H1 (cell line): ENCODE results near the gene AOPEP. TPM values are rescaled to one million over a fixed set of nuclear protein-coding genes. Genes with fewer than 3 reads are reported as not detected.

Experiments used
- CHD1 ChIP-seq: IDR thresholded peaks from 2 replicates; pipeline ENCODE4 v1.6.1; 2012; ENCODE audit warnings: low read depth, low read length, improper control_type of control experiment
- E2F6 ChIP-seq: IDR thresholded peaks from 2 replicates; pipeline ENCODE4 v1.6.1; 2012; ENCODE audit warnings: inconsistent platforms
- HDAC6 ChIP-seq: IDR thresholded peaks from one replicate; pipeline ENCODE4 v1.7.1; 2012; ENCODE audit warnings: low read depth, mild to moderate bottlenecking, inconsistent platforms, low read length, moderate library complexity
- NANOG ChIP-seq: IDR thresholded peaks from 2 replicates; pipeline ENCODE4 v1.6.1; 2011; ENCODE audit warnings: low read length, low read depth, mild to moderate bottlenecking, inconsistent platforms; ENCODE audit not compliant: insufficient read depth, poor library complexity, severe bottlenecking
- SP1 ChIP-seq: IDR thresholded peaks from 2 replicates; pipeline ENCODE4 v1.6.1; 2011; ENCODE audit warnings: low read depth, low read length
- TAF1 ChIP-seq: IDR thresholded peaks from 2 replicates; pipeline ENCODE4 v1.6.1; 2011; ENCODE audit warnings: mild to moderate bottlenecking, low read depth, low read length
- TBP ChIP-seq: IDR thresholded peaks from 2 replicates; pipeline ENCODE4 v1.6.1; 2011; ENCODE audit warnings: low read depth, low read length, improper control_type of control experiment
- polyA plus RNA-seq, 7 experiments: library from polyadenylated mRNA; depleted of rRNA in 3 of 7; stranded (reverse) in 5 of 7; unstranded in 2 of 7; fragments of >200 nt in 5 of 7; fragments of 200-250 nt in 2 of 7; gene quantifications; 1 replicate in 5 of 7; 2 replicates in 1 of 7; 4 replicates in 1 of 7; pipeline versions ENCODE4 v1.2.1 to v1.2.3, GENCODE V29; 2011 to 2013; ENCODE audit warnings: missing spikeins in 2 of 7, mixed read lengths in 2 of 7
- total RNA-seq: library from RNA; stranded (reverse); fragmentation: NEBNext Ultra II Directional; extraction: Animal tissue kit (Norgen Biotek cat#: 25700); gene quantifications from 2 replicates; pipeline ENCODE4 v1.2.1, GENCODE V29; 2021
- TF ChIP-seq, protein P1 (sequence below): fragments of 300-600 bp; sonication (generic); IDR thresholded peaks from 2 replicates; pipeline ENCODE4 v1.7.1; 2012; ENCODE audit warnings: low read length, moderate library complexity, mild to moderate bottlenecking, inconsistent platforms; ENCODE audit not compliant: insufficient replicate concordance

AOPEP gene
- total and polyA plus RNA-seq, 2 of the 8 experiments (the other 6 are each of a cell fraction or from before 2014, with no cell fraction given), result 6.1 to 14.3 TPM

GRCh38 chr9:94726495-94727191, at the start of gene AOPEP (continued):
- TF ChIP-seq, protein P1, sequence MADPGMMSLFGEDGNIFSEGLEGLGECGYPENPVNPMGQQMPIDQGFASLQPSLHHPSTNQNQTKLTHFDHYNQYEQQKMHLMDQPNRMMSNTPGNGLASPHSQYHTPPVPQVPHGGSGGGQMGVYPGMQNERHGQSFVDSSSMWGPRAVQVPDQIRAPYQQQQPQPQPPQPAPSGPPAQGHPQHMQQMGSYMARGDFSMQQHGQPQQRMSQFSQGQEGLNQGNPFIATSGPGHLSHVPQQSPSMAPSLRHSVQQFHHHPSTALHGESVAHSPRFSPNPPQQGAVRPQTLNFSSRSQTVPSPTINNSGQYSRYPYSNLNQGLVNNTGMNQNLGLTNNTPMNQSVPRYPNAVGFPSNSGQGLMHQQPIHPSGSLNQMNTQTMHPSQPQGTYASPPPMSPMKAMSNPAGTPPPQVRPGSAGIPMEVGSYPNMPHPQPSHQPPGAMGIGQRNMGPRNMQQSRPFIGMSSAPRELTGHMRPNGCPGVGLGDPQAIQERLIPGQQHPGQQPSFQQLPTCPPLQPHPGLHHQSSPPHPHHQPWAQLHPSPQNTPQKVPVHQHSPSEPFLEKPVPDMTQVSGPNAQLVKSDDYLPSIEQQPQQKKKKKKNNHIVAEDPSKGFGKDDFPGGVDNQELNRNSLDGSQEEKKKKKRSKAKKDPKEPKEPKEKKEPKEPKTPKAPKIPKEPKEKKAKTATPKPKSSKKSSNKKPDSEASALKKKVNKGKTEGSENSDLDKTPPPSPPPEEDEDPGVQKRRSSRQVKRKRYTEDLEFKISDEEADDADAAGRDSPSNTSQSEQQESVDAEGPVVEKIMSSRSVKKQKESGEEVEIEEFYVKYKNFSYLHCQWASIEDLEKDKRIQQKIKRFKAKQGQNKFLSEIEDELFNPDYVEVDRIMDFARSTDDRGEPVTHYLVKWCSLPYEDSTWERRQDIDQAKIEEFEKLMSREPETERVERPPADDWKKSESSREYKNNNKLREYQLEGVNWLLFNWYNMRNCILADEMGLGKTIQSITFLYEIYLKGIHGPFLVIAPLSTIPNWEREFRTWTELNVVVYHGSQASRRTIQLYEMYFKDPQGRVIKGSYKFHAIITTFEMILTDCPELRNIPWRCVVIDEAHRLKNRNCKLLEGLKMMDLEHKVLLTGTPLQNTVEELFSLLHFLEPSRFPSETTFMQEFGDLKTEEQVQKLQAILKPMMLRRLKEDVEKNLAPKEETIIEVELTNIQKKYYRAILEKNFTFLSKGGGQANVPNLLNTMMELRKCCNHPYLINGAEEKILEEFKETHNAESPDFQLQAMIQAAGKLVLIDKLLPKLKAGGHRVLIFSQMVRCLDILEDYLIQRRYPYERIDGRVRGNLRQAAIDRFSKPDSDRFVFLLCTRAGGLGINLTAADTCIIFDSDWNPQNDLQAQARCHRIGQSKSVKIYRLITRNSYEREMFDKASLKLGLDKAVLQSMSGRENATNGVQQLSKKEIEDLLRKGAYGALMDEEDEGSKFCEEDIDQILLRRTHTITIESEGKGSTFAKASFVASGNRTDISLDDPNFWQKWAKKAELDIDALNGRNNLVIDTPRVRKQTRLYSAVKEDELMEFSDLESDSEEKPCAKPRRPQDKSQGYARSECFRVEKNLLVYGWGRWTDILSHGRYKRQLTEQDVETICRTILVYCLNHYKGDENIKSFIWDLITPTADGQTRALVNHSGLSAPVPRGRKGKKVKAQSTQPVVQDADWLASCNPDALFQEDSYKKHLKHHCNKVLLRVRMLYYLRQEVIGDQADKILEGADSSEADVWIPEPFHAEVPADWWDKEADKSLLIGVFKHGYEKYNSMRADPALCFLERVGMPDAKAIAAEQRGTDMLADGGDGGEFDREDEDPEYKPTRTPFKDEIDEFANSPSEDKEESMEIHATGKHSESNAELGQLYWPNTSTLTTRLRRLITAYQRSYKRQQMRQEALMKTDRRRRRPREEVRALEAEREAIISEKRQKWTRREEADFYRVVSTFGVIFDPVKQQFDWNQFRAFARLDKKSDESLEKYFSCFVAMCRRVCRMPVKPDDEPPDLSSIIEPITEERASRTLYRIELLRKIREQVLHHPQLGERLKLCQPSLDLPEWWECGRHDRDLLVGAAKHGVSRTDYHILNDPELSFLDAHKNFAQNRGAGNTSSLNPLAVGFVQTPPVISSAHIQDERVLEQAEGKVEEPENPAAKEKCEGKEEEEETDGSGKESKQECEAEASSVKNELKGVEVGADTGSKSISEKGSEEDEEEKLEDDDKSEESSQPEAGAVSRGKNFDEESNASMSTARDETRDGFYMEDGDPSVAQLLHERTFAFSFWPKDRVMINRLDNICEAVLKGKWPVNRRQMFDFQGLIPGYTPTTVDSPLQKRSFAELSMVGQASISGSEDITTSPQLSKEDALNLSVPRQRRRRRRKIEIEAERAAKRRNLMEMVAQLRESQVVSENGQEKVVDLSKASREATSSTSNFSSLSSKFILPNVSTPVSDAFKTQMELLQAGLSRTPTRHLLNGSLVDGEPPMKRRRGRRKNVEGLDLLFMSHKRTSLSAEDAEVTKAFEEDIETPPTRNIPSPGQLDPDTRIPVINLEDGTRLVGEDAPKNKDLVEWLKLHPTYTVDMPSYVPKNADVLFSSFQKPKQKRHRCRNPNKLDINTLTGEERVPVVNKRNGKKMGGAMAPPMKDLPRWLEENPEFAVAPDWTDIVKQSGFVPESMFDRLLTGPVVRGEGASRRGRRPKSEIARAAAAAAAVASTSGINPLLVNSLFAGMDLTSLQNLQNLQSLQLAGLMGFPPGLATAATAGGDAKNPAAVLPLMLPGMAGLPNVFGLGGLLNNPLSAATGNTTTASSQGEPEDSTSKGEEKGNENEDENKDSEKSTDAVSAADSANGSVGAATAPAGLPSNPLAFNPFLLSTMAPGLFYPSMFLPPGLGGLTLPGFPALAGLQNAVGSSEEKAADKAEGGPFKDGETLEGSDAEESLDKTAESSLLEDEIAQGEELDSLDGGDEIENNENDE, result no peak
- TF ChIP-seq HDAC6, result no peak
- 0 out of 2 replicates have a peak, but pooled peaks have one; percentile 63 for TF ChIP-seq SP1
- TF ChIP-seq CHD1, result no peak
- peak; percentile 90 for TF ChIP-seq TAF1
- no peak for TF ChIP-seq NANOG
- 0 out of 2 replicates have a peak, but pooled peaks have one; percentile 55 for TF ChIP-seq E2F6
- TF ChIP-seq TBP, result peak; percentile 78
